ENCODE data around the gene RABGAP1L. TPM values are rescaled to one million over a fixed set of nuclear protein-coding genes. Genes with fewer than 3 reads are reported as not detected.
A peak's percentile ranks its signal among the peaks of the same experiment; 100 is the strongest.
"Not testable (repeated sequence)": the region's sequence is repeated elsewhere in the genome, so short reads cannot be mapped to it uniquely, and the experiment has no call there.

RABGAP1L gene
- total RNA-seq, 1 donor from 2014 or later = 30.3 TPM

GRCh38 chr1:174516755-174517154, 357.4 kb downstream of the RABGAP1L start:
- not testable (repeated sequence) for H3K27ac ChIP-seq (ENCODE audit: low read depth, low read length); H3K4me3 ChIP-seq (ENCODE audit: low read length in 3 of 3); H3K9me3 ChIP-seq (ENCODE audit: control insufficient read depth in 3 of 3, low read length in 3 of 3); H3K4me1 ChIP-seq (ENCODE audit: control insufficient read depth in 3 of 3, insufficient read depth in 3 of 3, low read length in 3 of 3); H3K9ac ChIP-seq (ENCODE audit: low read depth in 1 of 3, low read length in 3 of 3); H3K27me3 ChIP-seq (ENCODE audit: control insufficient read depth in 3 of 3, insufficient read depth in 3 of 3, low read length in 3 of 3); H3K36me3 ChIP-seq (ENCODE audit: control insufficient read depth in 3 of 3, insufficient read depth in 3 of 3, low read length in 3 of 3)

GRCh38 chr1:174519844-174520243, 360.5 kb downstream of the RABGAP1L start:
- Histone ChIP-seq H3K27me3 (ENCODE audit: control insufficient read depth in 3 of 3, insufficient read depth in 3 of 3, low read length in 3 of 3) (no peaks in the 10 kb centered on the region), H3K4me1 (ENCODE audit: control insufficient read depth in 3 of 3, insufficient read depth in 3 of 3, low read length in 3 of 3) (no peaks in the 10 kb centered on the region), H3K9me3 (ENCODE audit: control insufficient read depth in 3 of 3, low read length in 3 of 3) (no peaks in the 10 kb centered on the region), H3K4me3 (ENCODE audit: low read length in 3 of 3) (no peak overlapping the region), H3K27ac (ENCODE audit: low read depth, low read length) (no peak overlapping the region), H3K9ac (ENCODE audit: low read depth in 1 of 3, low read length in 3 of 3) (peak overlapping the region in 1 of 3 donors; percentile 33), H3K36me3 (ENCODE audit: control insufficient read depth in 3 of 3, insufficient read depth in 3 of 3, low read length in 3 of 3) (no peaks in the 10 kb centered on the region)

GRCh38 chr1:174531751-174532150, 372.4 kb downstream of the RABGAP1L start:
- Histone ChIP-seq H3K4me1 (ENCODE audit: control insufficient read depth in 3 of 3, insufficient read depth in 3 of 3, low read length in 3 of 3) (no peaks in the 10 kb centered on the region), H3K9me3 (ENCODE audit: control insufficient read depth in 3 of 3, low read length in 3 of 3) (peaks cover 2 to 8% (median 4%) of the 10 kb centered on the region in 3 donors), H3K4me3 (ENCODE audit: low read length in 3 of 3) (no peak overlapping the region), H3K27me3 (ENCODE audit: control insufficient read depth in 3 of 3, insufficient read depth in 3 of 3, low read length in 3 of 3) (no peaks in the 10 kb centered on the region), H3K27ac (ENCODE audit: low read depth, low read length) (no peak overlapping the region), H3K36me3 (ENCODE audit: control insufficient read depth in 3 of 3, insufficient read depth in 3 of 3, low read length in 3 of 3) (no peaks in the 10 kb centered on the region), H3K9ac (ENCODE audit: low read depth in 1 of 3, low read length in 3 of 3) (no peak overlapping the region)

GRCh38 chr1:174534789-174535188, 375.5 kb downstream of the RABGAP1L start:
- Histone ChIP-seq H3K9ac (ENCODE audit: low read depth in 1 of 3, low read length in 3 of 3) (no peak overlapping the region), H3K36me3 (ENCODE audit: control insufficient read depth in 3 of 3, insufficient read depth in 3 of 3, low read length in 3 of 3) (no peaks in the 10 kb centered on the region), H3K27ac (ENCODE audit: low read depth, low read length) (no peak overlapping the region), H3K27me3 (ENCODE audit: control insufficient read depth in 3 of 3, insufficient read depth in 3 of 3, low read length in 3 of 3) (no peaks in the 10 kb centered on the region), H3K4me3 (ENCODE audit: low read length in 3 of 3) (no peak overlapping the region), H3K4me1 (ENCODE audit: control insufficient read depth in 3 of 3, insufficient read depth in 3 of 3, low read length in 3 of 3) (no peaks in the 10 kb centered on the region), H3K9me3 (ENCODE audit: control insufficient read depth in 3 of 3, low read length in 3 of 3) (peaks cover 2 to 6% (median 4%) of the 10 kb centered on the region in 3 donors)

GRCh38 chr1:174535207-174535606, 375.9 kb downstream of the RABGAP1L start:
- H3K36me3 ChIP-seq (ENCODE audit: control insufficient read depth in 3 of 3, insufficient read depth in 3 of 3, low read length in 3 of 3) = no peaks in the 10 kb centered on the region
- no peaks in the 10 kb centered on the region for H3K4me1 ChIP-seq (ENCODE audit: control insufficient read depth in 3 of 3, insufficient read depth in 3 of 3, low read length in 3 of 3)
- H3K9me3 ChIP-seq (ENCODE audit: control insufficient read depth in 3 of 3, low read length in 3 of 3) = peaks cover 2 to 3% (median 2%) of the 10 kb centered on the region in 3 donors
- no peak overlapping the region for H3K4me3 ChIP-seq (ENCODE audit: low read length in 3 of 3)
- no peaks in the 10 kb centered on the region for H3K27me3 ChIP-seq (ENCODE audit: control insufficient read depth in 3 of 3, insufficient read depth in 3 of 3, low read length in 3 of 3)
- no peak overlapping the region for H3K27ac ChIP-seq (ENCODE audit: low read depth, low read length)
- H3K9ac ChIP-seq (ENCODE audit: low read depth in 1 of 3, low read length in 3 of 3) = no peak overlapping the region

- H3K9me3 ChIP-seq (ENCODE audit: control insufficient read depth in 3 of 3, low read length in 3 of 3) = not testable (repeated sequence)
Measured at GRCh38 chr1:174543421-174543820, 384.1 kb downstream of the RABGAP1L start.

GRCh38 chr1:174550296-174550695, 391.0 kb downstream of the RABGAP1L start:
- H3K27ac ChIP-seq (ENCODE audit: low read depth, low read length) = no peak overlapping the region
- H3K4me1 ChIP-seq (ENCODE audit: control insufficient read depth in 3 of 3, insufficient read depth in 3 of 3, low read length in 3 of 3) = no peaks in the 10 kb centered on the region
- no peak overlapping the region for H3K4me3 ChIP-seq (ENCODE audit: low read length in 3 of 3)
- H3K9me3 ChIP-seq (ENCODE audit: control insufficient read depth in 3 of 3, low read length in 3 of 3) = no peaks in the 10 kb centered on the region
- no peak overlapping the region for H3K9ac ChIP-seq (ENCODE audit: low read depth in 1 of 3, low read length in 3 of 3)
- no peaks in the 10 kb centered on the region for H3K36me3 ChIP-seq (ENCODE audit: control insufficient read depth in 3 of 3, insufficient read depth in 3 of 3, low read length in 3 of 3)
- no peaks in the 10 kb centered on the region for H3K27me3 ChIP-seq (ENCODE audit: control insufficient read depth in 3 of 3, insufficient read depth in 3 of 3, low read length in 3 of 3)

More at GRCh38 chr1:174543421-174543820, 384.1 kb downstream of the RABGAP1L start:
- H3K36me3 ChIP-seq (ENCODE audit: control insufficient read depth in 3 of 3, insufficient read depth in 3 of 3, low read length in 3 of 3); H3K9ac ChIP-seq (ENCODE audit: low read depth in 1 of 3, low read length in 3 of 3); H3K27me3 ChIP-seq (ENCODE audit: control insufficient read depth in 3 of 3, insufficient read depth in 3 of 3, low read length in 3 of 3); H3K4me3 ChIP-seq (ENCODE audit: low read length in 3 of 3); H3K4me1 ChIP-seq (ENCODE audit: control insufficient read depth in 3 of 3, insufficient read depth in 3 of 3, low read length in 3 of 3); H3K27ac ChIP-seq (ENCODE audit: low read depth, low read length): not testable (repeated sequence)

GRCh38 chr1:174556392-174556791, 397.1 kb downstream of the RABGAP1L start:
- H3K9ac ChIP-seq (ENCODE audit: low read depth in 1 of 3, low read length in 3 of 3) = no peak overlapping the region
- H3K27ac ChIP-seq (ENCODE audit: low read depth, low read length) = no peak overlapping the region
- no peaks in the 10 kb centered on the region for H3K27me3 ChIP-seq (ENCODE audit: control insufficient read depth in 3 of 3, insufficient read depth in 3 of 3, low read length in 3 of 3)
- no peaks in the 10 kb centered on the region for H3K9me3 ChIP-seq (ENCODE audit: control insufficient read depth in 3 of 3, low read length in 3 of 3)
- no peaks in the 10 kb centered on the region for H3K36me3 ChIP-seq (ENCODE audit: control insufficient read depth in 3 of 3, insufficient read depth in 3 of 3, low read length in 3 of 3)
- no peaks in the 10 kb centered on the region for H3K4me1 ChIP-seq (ENCODE audit: control insufficient read depth in 3 of 3, insufficient read depth in 3 of 3, low read length in 3 of 3)
- no peak overlapping the region for H3K4me3 ChIP-seq (ENCODE audit: low read length in 3 of 3)

GRCh38 chr1:174568551-174568950, 409.2 kb downstream of the RABGAP1L start:
- Histone ChIP-seq H3K4me1 (ENCODE audit: control insufficient read depth in 3 of 3, insufficient read depth in 3 of 3, low read length in 3 of 3) (no peaks in the 10 kb centered on the region), H3K9ac (ENCODE audit: low read depth in 1 of 3, low read length in 3 of 3) (no peak overlapping the region), H3K36me3 (ENCODE audit: control insufficient read depth in 3 of 3, insufficient read depth in 3 of 3, low read length in 3 of 3) (no peaks in the 10 kb centered on the region), H3K4me3 (ENCODE audit: low read length in 3 of 3) (no peak overlapping the region), H3K27me3 (ENCODE audit: control insufficient read depth in 3 of 3, insufficient read depth in 3 of 3, low read length in 3 of 3) (no peaks in the 10 kb centered on the region), H3K9me3 (ENCODE audit: control insufficient read depth in 3 of 3, low read length in 3 of 3) (no peaks in the 10 kb centered on the region), H3K27ac (ENCODE audit: low read depth, low read length) (no peak overlapping the region)

- H3K9me3 ChIP-seq (ENCODE audit: control insufficient read depth in 3 of 3, low read length in 3 of 3) = no peaks in the 10 kb centered on the region
- no peak overlapping the region for H3K9ac ChIP-seq (ENCODE audit: low read depth in 1 of 3, low read length in 3 of 3)
- no peaks in the 10 kb centered on the region for H3K27me3 ChIP-seq (ENCODE audit: control insufficient read depth in 3 of 3, insufficient read depth in 3 of 3, low read length in 3 of 3)
- H3K4me3 ChIP-seq (ENCODE audit: low read length in 3 of 3) = no peak overlapping the region
- no peaks in the 10 kb centered on the region for H3K4me1 ChIP-seq (ENCODE audit: control insufficient read depth in 3 of 3, insufficient read depth in 3 of 3, low read length in 3 of 3)
- H3K36me3 ChIP-seq (ENCODE audit: control insufficient read depth in 3 of 3, insufficient read depth in 3 of 3, low read length in 3 of 3) = no peaks in the 10 kb centered on the region
- no peak overlapping the region for H3K27ac ChIP-seq (ENCODE audit: low read depth, low read length)
Measured at GRCh38 chr1:174569240-174569639, 409.9 kb downstream of the RABGAP1L start.

- Histone ChIP-seq H3K4me1 (ENCODE audit: control insufficient read depth in 3 of 3, insufficient read depth in 3 of 3, low read length in 3 of 3) (no peaks in the 10 kb centered on the region), H3K4me3 (ENCODE audit: low read length in 3 of 3) (no peak overlapping the region), H3K27me3 (ENCODE audit: control insufficient read depth in 3 of 3, insufficient read depth in 3 of 3, low read length in 3 of 3) (no peaks in the 10 kb centered on the region), H3K9ac (ENCODE audit: low read depth in 1 of 3, low read length in 3 of 3) (no peak overlapping the region), H3K9me3 (ENCODE audit: control insufficient read depth in 3 of 3, low read length in 3 of 3) (no peaks in the 10 kb centered on the region), H3K36me3 (ENCODE audit: control insufficient read depth in 3 of 3, insufficient read depth in 3 of 3, low read length in 3 of 3) (no peaks in the 10 kb centered on the region), H3K27ac (ENCODE audit: low read depth, low read length) (no peak overlapping the region)
Measured at GRCh38 chr1:174572771-174573170, 413.5 kb downstream of the RABGAP1L start.

Data from skeletal muscle tissue (tissue), 4 donors.